Occipital lobe (tissue), 2 donors: Measurements from ENCODE around the gene PIP5K1C. TPM values are rescaled to one million over a fixed set of nuclear protein-coding genes. Genes with fewer than 3 reads are reported as not detected.
"Not testable (repeated sequence)": the region's sequence is repeated elsewhere in the genome, so short reads cannot be mapped to it uniquely, and the experiment has no call there.

Experiments used
- DNase-seq: peaks from one replicate; lab custom pipeline; 2025; lab: John Stamatoyannopoulos, UW
- total RNA-seq: library from RNA; depleted of rRNA; stranded (reverse); fragments of >200 nt; gene quantifications from one replicate; pipeline ENCODE4 v1.2.3, GENCODE V29; 2014

PIP5K1C gene
- total RNA-seq, 1 donor from 2014 or later, result 19.8 TPM

- DNase-seq, result no peak
These were observed 109.1 kb downstream of the PIP5K1C start for GRCh38 chr19:3590991-3591659.

DNA sequence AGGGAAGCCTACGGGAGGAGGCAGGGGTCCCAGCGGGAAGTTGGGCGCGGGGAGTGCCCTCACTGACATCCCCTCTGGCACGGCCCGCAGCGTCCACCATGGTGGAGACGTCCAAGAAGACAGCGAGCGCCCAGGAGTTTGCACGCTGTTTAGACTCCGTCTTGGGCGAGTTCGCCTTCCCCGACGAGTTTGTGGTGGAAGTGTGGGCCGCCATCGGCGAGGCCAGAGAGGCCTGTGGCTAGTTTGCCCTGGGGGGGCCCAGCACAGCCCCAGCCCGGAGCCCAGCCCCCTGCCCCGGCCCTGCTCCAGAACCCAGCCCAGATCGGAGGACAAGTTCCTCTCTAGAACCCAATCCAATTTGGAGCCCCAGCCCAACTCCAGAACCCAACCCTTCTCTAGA is 110.3 kb downstream of the PIP5K1C start:
- no peak for DNase-seq

GRCh38 chr19:3589439-3589838 is 110.8 kb downstream of the PIP5K1C start:
- DNase-seq, result no peak

DNA sequence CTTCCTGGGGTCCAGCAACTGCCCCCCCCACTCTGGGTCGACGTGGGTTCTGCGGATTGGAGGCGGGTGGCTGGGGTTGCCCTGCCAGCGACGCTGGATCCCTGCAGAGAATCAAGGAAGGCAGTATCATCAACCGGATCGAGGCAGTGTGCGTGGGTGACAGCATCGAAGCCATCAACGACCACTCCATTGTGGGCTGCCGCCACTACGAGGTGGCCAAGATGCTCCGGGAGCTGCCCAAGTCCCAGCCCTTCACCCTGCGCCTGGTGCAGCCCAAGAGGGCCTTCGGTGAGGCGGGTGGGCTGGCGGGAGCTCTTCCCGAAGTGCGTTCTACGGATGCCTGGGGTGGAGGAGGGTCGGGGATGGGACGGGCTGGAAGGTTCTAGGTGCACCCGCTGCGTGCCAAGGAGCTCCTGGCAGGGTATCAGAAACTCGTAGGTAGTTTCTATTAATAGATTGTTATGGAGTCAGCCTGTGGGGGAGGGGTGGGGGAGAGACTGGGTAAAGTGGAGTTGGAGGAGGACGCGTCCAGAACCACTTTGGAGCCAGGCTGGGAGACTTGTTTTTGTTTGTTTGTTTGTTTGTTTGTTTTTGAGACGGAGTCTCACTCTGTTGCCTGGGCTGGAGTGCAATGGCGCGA is 113.4 kb downstream of the PIP5K1C start:
- no peak for DNase-seq

- no peak for DNase-seq
These were observed 114.1 kb downstream of the PIP5K1C start for GRCh38 chr19:3586127-3586626.

- no peak for DNase-seq
These were observed 114.8 kb downstream of the PIP5K1C start, which contains the start of gene GIPC3 for GRCh38 chr19:3585301-3586126. Gene GIPC3 (plus strand): TSS chr19:3585478. CDS start chr19:3585598, 120 bp downstream.

DNA sequence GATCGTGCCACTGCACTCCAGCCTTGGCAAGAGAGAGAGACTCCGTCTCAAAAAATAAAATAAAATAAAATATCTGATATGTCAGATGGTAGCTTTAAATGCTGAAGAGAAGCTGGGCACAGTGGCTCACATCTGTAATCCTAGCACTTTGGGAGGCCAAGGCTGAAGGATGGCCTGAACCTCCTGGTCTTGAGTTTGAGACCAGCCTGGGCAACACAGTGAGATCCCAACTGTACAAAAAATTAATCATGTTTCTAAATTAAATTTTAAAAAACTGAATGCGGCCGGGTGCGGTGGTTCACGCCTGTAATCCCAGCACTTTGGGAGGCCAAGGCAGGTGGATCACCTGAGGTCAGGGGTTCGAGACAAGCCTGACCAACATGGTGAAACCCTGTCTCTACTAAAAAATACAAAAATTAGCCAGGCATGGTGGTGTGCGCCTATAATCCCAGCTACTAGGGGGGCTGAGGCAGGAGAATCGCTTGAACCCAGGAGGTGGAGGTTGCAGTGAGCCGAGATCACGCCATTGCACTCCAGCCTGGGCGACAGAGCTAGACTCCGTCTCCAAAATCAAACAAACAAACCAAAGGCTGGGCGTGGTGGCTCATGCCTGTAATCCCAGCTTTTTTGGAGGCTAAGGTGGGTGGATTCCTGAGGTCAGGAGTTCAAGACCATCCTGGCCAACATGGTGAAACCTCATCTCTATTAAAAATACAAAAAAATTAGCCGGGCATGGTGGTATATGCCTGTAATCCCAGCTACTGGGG is 116.0 kb downstream of the PIP5K1C start:
- not testable (repeated sequence) for DNase-seq

DNA sequence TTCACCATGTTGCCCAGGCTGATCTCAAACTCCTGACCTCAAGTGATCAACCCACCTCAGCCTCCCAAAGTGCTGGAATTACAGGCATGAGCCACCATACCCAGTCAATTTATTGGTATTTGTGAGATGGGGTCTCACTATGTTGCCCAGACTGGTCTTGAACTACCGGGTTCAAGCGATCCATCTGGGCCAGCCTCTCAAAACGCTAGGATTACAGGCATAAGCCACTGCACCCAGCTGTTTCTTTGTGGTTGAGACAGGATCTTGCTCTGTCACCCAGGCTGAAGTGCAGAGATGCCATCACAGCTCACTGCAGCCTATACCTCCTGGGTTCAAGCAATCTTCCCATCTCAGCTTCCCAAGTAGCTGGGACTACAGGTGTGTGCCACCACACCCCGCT is 118.5 kb downstream of the PIP5K1C start:
- not testable (repeated sequence) for DNase-seq

Other genes starting within 250 kb of the PIP5K1C start
- not detected for gene SMIM24, start 219.9 kb downstream of the PIP5K1C start, total RNA-seq
- not detected for gene SMIM44, start 217.0 kb downstream of the PIP5K1C start, total RNA-seq
- 10.6 TPM for gene DOHH, start 199.8 kb downstream of the PIP5K1C start, total RNA-seq
- gene FZR1, start 194.2 kb downstream of the PIP5K1C start, total RNA-seq, result 42.0 TPM
- not detected for gene TEKTIP1, start 161.3 kb downstream of the PIP5K1C start, total RNA-seq
- gene MFSD12, start 142.9 kb downstream of the PIP5K1C start, total RNA-seq, result 32.9 TPM
- gene HMG20B, start 127.5 kb downstream of the PIP5K1C start, total RNA-seq, result 9.4 TPM
- gene GIPC3, start 115.0 kb downstream of the PIP5K1C start, total RNA-seq, result not detected
- gene TBXA2R, start 93.6 kb downstream of the PIP5K1C start, total RNA-seq, result 0.78 TPM
- gene CACTIN, start 73.7 kb downstream of the PIP5K1C start, total RNA-seq, result 19.8 TPM
- not detected for gene TJP3, start 7.9 kb upstream of the PIP5K1C start, total RNA-seq
- 12.3 TPM for gene APBA3, start 61.2 kb upstream of the PIP5K1C start, total RNA-seq
- 16.8 TPM for gene MRPL54, start 62.2 kb upstream of the PIP5K1C start, total RNA-seq
- not detected for gene RAX2, start 71.8 kb upstream of the PIP5K1C start, total RNA-seq
- 22.9 TPM for gene MATK, start 85.9 kb upstream of the PIP5K1C start, total RNA-seq
- 6.2 TPM for gene ZFR2, start 168.6 kb upstream of the PIP5K1C start, total RNA-seq
- gene ATCAY, start 180.2 kb upstream of the PIP5K1C start, total RNA-seq, result 85.9 TPM
- gene NMRK2, start 232.6 kb upstream of the PIP5K1C start, total RNA-seq, result not detected